Endothelial cell (in vitro differentiated cells): ENCODE measurements around the gene ANAPC10. TPM values are rescaled to one million over a fixed set of nuclear protein-coding genes. Genes with fewer than 3 reads are reported as not detected.

ENCODE experiments used
- DNase-seq: peaks from one replicate; pipeline ENCODE4 v3.0.0; 2021; ENCODE audit warnings: low spot score
- H3K27ac Mint-ChIP-seq: one replicate; pipeline ENCODE4 v1.8.0; 2021; ENCODE audit warnings: mixed read lengths, inconsistent platforms; ENCODE audit not compliant: unreplicated experiment
- H3K27me3 Mint-ChIP-seq: one replicate; pipeline ENCODE4 v1.8.0; 2021; ENCODE audit warnings: mild to moderate bottlenecking, moderate library complexity, mixed read lengths, inconsistent platforms; ENCODE audit not compliant: unreplicated experiment
- H3K36me3 Mint-ChIP-seq: one replicate; pipeline ENCODE4 v1.8.0; 2021; ENCODE audit warnings: mild to moderate bottlenecking, low read depth, mixed read lengths, inconsistent platforms; ENCODE audit not compliant: unreplicated experiment
- H3K4me1 Mint-ChIP-seq: one replicate; pipeline ENCODE4 v1.8.0; 2021; ENCODE audit warnings: mild to moderate bottlenecking, mixed read lengths, inconsistent platforms; ENCODE audit not compliant: unreplicated experiment
- H3K4me3 Mint-ChIP-seq: one replicate; pipeline ENCODE4 v1.8.0; 2021; ENCODE audit warnings: mild to moderate bottlenecking, mixed read lengths, inconsistent platforms; ENCODE audit not compliant: unreplicated experiment
- H3K9me3 Mint-ChIP-seq: one replicate; pipeline ENCODE4 v1.8.0; 2021; ENCODE audit warnings: mixed read lengths, inconsistent platforms; ENCODE audit not compliant: unreplicated experiment
- total RNA-seq: library from RNA; stranded (reverse); fragmentation: NEBNext Ultra II Directional; extraction: Animal tissue kit (Norgen Biotek cat#: 25700); gene quantifications from one replicate; pipeline ENCODE4 v1.2.1, GENCODE V29; 2021; ENCODE audit not compliant: unreplicated experiment
- TF ChIP-seq, protein P1 (sequence below): fragments of 200-600 bp; sonication (generic); IDR thresholded peaks from one replicate; pipeline ENCODE4 v1.5.0; 2021; ENCODE audit warnings: antibody characterized with exemption; ENCODE audit not compliant: unreplicated experiment

ANAPC10 gene
- total RNA-seq, 1 donor from 2014 or later = 20.2 TPM

DNA sequence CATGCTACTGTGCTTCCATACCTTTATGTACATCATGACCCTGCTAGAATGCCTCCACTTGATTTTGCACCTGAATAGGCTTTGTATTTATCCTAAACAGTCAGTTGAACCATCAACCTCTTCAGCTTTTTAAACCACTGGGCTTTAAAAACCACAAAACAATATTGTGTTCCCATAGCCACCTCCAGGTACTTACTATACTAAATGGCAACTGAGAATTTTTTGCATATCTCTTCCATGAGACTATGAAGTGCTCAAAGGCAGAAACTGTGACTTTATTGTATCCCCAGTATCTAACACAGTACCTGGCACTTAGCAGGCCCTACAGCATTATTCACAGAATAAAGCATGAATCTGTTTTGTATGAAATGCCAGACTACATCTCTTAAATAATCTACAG, 39.7 kb downstream of the ANAPC10 start:
- DNase-seq = no peak
- Mint-ChIP-seq H3K9me3 (no peaks in the 10 kb centered on the region), H3K36me3 (no peaks in the 10 kb centered on the region), H3K27me3 (peaks cover 1% of the 10 kb centered on the region), H3K4me3 (no peak overlapping the region), H3K27ac (no peak overlapping the region), H3K4me1 (no peaks in the 10 kb centered on the region)
- TF ChIP-seq, protein P1, sequence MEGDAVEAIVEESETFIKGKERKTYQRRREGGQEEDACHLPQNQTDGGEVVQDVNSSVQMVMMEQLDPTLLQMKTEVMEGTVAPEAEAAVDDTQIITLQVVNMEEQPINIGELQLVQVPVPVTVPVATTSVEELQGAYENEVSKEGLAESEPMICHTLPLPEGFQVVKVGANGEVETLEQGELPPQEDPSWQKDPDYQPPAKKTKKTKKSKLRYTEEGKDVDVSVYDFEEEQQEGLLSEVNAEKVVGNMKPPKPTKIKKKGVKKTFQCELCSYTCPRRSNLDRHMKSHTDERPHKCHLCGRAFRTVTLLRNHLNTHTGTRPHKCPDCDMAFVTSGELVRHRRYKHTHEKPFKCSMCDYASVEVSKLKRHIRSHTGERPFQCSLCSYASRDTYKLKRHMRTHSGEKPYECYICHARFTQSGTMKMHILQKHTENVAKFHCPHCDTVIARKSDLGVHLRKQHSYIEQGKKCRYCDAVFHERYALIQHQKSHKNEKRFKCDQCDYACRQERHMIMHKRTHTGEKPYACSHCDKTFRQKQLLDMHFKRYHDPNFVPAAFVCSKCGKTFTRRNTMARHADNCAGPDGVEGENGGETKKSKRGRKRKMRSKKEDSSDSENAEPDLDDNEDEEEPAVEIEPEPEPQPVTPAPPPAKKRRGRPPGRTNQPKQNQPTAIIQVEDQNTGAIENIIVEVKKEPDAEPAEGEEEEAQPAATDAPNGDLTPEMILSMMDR = no peak

DNA sequence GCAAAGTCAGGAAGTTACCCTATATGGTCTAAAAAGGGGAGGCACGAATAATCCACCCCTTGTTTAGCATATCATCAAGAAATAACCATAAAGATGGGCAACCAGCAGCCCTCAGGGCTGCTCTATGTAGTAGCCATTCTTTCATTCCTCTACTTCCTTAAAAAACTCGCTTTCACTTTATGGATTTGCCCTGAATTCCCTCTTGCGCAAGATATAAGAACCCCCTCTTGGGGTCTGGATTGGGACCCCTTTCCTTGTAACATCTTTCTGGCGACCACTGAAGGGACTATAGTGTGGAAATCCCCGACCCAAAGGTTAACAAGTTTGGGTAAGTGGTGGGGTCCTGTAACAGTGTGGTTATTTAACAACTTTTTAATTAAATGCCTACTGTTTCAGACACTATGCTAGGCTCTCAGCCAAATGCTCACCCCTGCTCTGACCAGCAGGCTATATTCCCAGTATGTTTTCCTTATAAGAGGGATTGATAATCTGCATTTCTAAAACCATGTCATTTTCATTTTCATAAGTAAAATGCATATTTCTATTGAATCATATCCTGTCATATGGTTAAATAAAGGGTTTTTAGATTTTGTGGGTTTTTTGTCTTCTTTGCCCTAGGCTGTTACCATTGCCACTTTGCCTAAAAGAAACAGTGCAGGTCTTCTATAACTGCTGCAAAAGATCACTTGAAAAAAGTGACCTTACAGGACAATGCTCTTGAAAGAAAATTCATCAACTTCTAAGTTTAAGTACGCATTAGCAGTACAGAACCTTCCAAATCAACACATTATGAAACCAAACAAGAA, 41.5 kb downstream of the ANAPC10 start:
- Mint-ChIP-seq H3K36me3 (no peaks in the 10 kb centered on the region), H3K4me1 (no peaks in the 10 kb centered on the region), H3K4me3 (no peak overlapping the region), H3K27me3 (peaks cover 1% of the 10 kb centered on the region), H3K27ac (no peak overlapping the region), H3K9me3 (no peaks in the 10 kb centered on the region)
- no peak for DNase-seq
- TF ChIP-seq, protein P1 = no peak

DNA sequence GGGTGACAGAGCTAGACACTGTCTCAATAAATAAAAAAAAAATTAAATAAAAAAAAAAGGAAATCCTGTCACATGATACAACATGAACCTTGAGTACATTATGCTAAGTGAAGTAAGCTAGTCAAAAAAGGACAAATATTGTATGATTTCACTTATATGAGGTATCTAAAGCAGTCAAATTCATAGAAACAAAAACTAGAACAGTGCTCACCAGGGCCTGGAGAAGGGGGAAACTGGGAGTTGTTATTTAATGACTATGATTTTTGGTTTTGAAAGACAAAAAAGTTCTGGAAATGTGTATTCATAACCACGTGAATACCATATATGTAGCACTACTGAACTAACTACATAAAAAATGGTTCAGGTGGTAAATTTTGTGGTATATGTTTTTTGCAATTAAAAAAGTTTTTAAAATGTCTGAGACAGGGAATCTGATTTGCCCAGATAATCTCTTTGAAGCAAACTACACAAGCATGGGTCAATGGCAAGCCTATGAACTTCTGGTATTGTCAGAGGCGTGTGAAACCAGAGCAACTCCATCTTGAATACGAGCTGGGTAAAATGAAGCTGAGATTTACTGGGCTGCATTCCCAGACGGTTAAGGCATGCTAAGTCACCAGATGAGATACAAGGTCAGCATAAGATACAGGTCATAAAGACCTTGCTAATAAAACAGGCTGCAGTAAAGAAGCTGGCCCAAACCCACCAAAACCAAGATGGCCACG, 42.3 kb downstream of the ANAPC10 start:
- Mint-ChIP-seq H3K4me3 (no peak overlapping the region), H3K36me3 (no peaks in the 10 kb centered on the region), H3K27ac (no peak overlapping the region), H3K4me1 (no peaks in the 10 kb centered on the region), H3K27me3 (peaks cover 1% of the 10 kb centered on the region), H3K9me3 (no peaks in the 10 kb centered on the region)
- TF ChIP-seq, protein P1 = no peak
- no peak for DNase-seq

DNA sequence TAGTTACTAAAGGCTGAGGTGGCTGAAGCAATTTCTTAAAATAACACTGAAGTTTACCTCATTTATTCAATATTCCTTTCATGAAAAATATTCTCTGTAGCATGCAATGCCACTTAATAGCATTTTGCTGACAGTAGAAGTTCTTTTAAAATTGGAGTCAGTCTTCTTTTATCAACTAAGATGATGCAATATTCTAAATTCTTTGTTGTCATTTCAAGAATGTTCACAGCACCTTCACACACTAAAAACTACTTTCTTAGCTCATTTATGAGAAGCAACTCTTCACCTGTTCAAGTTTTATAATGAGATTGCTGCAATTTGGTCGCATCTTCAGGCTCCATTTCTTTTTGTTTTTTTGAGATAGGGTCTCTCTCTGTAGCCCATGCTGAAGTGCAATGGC, 48.8 kb downstream of the ANAPC10 start:
- TF ChIP-seq, protein P1 = no peak
- no peak overlapping the region for H3K4me3 Mint-ChIP-seq

DNA sequence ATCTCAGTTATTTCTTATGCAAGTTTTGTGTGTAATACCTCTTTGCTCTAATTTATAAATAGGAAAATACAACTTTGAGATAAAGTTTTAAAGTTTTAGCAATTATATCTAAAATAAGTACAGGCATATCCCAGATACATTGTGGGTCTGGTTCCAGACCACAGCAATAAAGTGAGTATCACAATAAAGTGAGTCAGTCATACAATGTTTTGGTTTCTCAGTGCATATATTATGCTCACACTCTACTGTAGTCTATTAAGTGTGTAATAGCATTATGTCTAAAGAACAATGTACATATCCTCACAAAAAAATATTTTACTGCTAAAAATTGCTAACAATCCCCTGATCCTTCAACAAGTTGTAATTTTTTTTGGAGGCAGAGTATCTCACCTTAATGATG, 49.2 kb downstream of the ANAPC10 start:
- no peak for DNase-seq
- TF ChIP-seq, protein P1 = no peak
- Mint-ChIP-seq H3K27ac (no peak overlapping the region), H3K4me1 (peaks cover 4% of the 10 kb centered on the region), H3K36me3 (peaks cover 5% of the 10 kb centered on the region), H3K4me3 (no peak overlapping the region), H3K27me3 (no peaks in the 10 kb centered on the region), H3K9me3 (no peaks in the 10 kb centered on the region)

More for the DNA sequence above, 48.8 kb downstream of the ANAPC10 start:
- H3K27me3 Mint-ChIP-seq = no peaks in the 10 kb centered on the region
- peaks cover 5% of the 10 kb centered on the region for H3K36me3 Mint-ChIP-seq
- H3K4me1 Mint-ChIP-seq = peaks cover 4% of the 10 kb centered on the region
- H3K9me3 Mint-ChIP-seq = no peaks in the 10 kb centered on the region
- DNase-seq = no peak
- no peak overlapping the region for H3K27ac Mint-ChIP-seq
